Measurements from ENCODE around the gene ABCA5.

DNA sequence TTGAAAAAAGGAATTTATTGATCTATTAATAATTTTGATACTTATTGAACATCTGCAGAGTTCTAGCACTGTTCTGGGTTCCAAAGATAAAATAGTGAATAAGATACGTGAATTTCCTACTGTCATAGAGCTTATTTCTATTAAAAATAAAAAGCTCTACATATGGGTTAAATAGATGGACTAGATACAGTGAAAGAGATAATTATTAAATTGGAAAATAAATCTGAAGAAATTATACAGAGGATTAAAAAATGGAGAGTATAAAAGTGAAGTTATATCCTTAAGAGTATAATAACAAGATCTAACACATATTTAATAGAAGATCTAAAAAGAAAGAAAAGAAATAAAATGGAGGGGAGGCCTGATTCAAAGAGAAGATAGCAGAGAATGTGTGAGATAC lies 10.1 kb upstream of the ABCA5 start:
- TF ChIP-seq, protein P1, sequence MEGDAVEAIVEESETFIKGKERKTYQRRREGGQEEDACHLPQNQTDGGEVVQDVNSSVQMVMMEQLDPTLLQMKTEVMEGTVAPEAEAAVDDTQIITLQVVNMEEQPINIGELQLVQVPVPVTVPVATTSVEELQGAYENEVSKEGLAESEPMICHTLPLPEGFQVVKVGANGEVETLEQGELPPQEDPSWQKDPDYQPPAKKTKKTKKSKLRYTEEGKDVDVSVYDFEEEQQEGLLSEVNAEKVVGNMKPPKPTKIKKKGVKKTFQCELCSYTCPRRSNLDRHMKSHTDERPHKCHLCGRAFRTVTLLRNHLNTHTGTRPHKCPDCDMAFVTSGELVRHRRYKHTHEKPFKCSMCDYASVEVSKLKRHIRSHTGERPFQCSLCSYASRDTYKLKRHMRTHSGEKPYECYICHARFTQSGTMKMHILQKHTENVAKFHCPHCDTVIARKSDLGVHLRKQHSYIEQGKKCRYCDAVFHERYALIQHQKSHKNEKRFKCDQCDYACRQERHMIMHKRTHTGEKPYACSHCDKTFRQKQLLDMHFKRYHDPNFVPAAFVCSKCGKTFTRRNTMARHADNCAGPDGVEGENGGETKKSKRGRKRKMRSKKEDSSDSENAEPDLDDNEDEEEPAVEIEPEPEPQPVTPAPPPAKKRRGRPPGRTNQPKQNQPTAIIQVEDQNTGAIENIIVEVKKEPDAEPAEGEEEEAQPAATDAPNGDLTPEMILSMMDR (IDR thresholded peaks at IDR 0.05) = no peak
- TF ChIP-seq EP300 (IDR thresholded peaks at IDR 0.05) = no peak

All from upper lobe of left lung (tissue), 4 donors.